Peyer's patch (tissue), 4 donors: ENCODE results near the gene RUSC1.

Source experiments
- POLR2A ChIP-seq, 2 donors: fragments of 450-650 bp; IDR thresholded peaks; one replicate each; pipeline ENCODE4 v1.5.1; 2017; ENCODE audit warnings: antibody characterized with exemption in 2 of 2, mild to moderate bottlenecking in 2 of 2, moderate library complexity in 2 of 2
- TF ChIP-seq, protein P1 (sequence below), 6 experiments: fragments of 450-650 bp in 4 of 6; fragments of 200-600 bp in 2 of 6; sonication (generic) in 1 of 6; IDR thresholded peaks; one replicate each; pipeline ENCODE4 v1.5.1; 2017 to 2019; ENCODE audit warnings: antibody characterized with exemption in 6 of 6, mild to moderate bottlenecking in 3 of 6, moderate library complexity in 1 of 6

DNA sequence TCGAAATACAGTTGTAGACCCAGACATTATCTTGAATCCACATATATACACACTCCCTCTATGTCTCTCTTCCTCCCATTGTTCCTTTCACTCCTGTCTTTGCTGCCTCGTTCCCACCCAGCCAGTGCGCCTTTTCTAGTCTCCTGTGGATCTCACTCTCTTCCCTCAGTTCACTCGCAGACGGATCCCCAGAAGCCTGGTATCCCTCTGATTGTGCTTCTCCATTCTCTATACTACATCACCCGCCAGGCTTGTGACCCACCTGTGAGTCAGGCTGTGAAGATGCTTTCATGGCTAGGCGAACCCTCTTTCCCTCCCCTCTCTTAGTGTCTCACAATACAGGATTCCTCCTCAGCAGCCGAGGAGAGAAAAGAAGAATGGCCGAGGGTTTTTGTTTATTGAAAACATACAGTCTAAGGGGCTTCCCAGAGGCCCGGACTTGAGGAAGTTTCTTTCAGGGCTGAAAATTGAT is 42.0 kb upstream of the RUSC1 start:
- TF ChIP-seq, protein P1, sequence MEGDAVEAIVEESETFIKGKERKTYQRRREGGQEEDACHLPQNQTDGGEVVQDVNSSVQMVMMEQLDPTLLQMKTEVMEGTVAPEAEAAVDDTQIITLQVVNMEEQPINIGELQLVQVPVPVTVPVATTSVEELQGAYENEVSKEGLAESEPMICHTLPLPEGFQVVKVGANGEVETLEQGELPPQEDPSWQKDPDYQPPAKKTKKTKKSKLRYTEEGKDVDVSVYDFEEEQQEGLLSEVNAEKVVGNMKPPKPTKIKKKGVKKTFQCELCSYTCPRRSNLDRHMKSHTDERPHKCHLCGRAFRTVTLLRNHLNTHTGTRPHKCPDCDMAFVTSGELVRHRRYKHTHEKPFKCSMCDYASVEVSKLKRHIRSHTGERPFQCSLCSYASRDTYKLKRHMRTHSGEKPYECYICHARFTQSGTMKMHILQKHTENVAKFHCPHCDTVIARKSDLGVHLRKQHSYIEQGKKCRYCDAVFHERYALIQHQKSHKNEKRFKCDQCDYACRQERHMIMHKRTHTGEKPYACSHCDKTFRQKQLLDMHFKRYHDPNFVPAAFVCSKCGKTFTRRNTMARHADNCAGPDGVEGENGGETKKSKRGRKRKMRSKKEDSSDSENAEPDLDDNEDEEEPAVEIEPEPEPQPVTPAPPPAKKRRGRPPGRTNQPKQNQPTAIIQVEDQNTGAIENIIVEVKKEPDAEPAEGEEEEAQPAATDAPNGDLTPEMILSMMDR (IDR thresholded peaks at IDR 0.05): no peak
- no peak for TF ChIP-seq POLR2A (IDR thresholded peaks at IDR 0.05)
